NCI-H2196 (cell line): ENCODE results near the gene SYDE1.

ENCODE experiments used
- DNase-seq: peaks from one replicate; lab custom pipeline; 2025; ENCODE audit not compliant: unreplicated experiment; lab: John Stamatoyannopoulos, UW

SYDE1 gene

DNA sequence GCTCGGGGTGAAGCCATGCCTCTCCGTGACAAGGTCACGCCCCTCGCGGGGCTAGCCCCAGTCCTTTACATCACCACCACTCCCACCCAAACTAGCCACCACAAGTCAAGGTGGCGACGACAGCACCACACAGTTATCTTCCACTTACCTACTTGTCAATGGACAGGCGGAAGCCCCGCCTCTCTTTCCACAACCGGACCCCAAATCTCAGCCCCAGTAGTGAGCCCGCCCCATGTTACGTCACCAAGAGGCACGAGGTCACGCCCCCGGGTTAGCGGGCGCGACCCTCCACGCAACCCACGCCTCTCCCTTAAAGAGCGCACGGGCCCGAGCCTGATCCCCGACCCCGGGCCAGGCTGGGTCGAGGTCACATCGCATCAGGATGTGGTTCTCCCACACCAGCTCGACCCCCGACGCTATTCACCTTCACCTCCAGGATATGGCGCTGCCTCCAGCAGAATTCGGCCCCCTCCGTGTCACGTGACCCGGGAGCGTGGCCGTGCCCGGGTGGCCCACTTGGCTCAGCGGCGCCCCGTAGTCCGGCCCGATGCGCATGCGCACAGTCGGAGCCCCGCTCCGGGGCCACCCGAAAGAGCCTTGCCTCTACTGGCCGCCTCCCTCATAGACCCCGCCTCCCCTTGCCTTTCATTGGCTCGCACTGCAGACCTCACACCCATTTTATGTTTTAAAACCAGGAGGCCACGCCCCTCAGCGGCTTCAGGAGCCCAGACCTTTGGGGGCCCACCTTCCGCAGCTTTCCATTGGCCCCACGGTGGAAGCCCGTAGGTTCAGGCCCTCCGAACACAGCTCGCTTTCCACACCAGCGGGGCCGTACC is 18.2 kb downstream of the SYDE1 start:
- DNase-seq, result peak; percentile 98

DNA sequence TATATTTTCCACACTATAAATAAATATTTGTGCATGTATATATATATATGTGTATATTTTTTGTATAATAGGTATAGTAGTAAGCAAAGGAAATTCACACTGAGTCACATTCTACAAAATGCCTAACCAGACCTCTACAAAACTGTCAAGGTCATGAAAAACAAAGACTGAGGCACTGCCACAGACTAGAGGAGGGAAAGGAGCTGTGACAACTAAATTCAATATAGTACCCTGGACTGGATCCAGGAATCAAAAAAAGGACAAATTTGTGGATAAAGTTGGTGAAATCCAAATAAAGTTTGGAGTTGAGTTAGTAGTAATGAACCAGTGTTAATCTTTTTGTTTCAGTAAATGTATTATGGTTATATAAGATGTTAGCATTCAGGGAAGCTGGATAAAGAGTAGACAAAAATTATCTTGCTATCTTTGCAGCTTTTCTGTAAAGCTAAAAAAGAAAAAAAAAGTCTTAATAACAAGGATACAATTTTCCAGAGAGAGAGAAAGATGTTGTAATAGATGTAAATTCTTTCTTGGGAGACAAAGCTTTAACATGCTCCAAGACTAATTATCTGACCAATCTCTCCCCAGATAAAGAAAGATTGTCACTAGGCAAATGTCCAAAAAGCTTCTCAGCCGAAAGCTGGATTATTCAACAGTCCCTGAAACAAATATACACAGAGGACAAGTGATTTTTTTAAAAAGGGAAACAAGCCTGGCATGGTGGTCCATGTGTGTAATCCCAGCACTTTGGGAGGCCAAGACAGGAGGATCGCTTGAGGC is 19.1 kb downstream of the SYDE1 start:
- no peak for DNase-seq

DNA sequence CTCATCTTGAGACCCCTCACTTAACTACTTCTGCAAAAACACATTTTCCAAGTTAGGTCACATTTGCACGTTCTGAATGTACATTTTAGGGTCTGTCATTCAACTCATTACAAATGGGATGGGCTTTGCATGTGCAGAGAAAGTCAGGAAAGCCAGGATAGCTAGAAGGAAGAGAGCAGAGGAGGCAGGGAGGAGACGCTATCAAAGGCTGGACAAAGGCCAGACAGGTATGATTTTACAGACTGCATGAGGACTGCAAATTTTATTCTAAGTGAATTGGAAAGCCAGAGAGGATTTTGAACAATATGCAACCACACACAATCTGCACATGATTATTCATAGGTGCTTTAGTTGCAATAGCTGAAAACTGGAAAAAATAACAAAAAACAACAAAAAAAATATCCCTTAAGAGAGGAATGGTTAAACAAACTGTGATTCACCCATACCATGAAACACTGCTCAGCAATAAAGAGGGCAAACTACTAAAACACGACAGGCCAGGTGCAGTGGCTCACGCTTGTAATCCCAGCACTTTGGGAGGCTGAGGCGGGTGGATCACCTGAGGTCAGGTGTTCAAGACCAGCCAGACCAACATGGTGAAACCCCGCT is 21.1 kb downstream of the SYDE1 start:
- no peak for DNase-seq

DNA sequence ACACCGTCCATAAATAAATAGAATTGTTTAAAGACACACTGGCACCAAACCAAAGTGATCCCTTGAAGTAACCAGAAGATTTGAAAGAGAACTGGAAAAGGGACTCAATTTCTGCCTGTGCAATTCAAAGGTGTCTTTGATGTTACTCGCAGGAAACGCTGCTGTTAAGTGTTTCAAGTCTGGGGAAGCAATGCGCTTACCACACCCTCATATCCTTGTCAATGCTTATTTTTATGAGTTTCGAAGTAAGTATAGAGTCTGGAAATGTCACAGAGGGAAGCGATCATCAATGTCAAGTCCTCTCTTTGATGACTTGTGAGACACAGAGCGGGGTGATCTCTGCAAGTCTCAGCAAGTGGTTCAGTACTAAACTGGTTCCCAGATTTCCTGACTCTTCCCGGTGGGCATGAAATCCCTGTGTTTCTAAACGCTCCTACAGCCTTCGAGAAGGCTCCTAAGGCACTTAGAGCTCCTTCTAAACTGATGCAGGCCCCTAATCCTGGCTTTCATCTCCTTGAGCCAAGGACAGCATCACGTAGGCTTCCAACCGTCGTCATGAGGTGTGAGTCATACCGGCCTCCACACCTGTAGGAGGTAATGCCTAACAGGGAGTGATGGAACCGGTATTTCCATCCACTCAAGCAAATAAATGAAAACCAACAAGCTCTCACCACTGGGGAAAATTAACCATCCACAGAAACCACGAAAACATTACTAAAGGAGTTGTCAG is 22.8 kb downstream of the SYDE1 start:
- DNase-seq, result no peak

DNA sequence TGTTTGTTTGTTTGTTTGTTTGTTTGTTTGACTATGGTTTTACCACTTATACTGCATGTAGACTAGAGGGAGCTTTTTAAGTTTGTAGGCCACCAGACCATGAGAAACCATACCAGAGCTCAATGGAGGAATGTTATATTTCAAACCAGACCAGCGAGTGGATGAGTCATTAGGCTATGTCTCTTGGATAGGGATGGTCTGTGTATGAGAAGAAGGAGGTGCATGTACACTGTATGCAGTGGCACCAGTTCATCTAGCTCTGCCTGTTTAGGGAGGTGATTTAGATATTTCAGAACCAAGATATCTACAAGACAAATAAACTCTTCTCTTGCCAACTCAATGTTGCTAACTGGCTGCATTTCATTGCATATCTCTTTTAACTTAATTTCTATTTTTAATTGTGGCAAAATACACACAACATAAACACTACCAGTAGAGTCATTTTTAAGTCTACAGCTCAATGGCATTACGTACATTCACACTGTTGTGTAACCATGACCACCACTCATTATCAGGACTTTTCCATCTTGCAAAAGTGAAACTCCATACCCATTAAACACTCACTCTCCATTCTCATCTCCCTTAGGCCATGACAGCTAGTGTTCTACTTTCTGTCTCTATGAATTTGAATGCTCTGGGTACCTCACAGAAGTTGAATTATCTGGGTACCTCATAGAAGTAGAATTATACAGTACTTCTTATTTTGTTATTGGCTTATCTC is 29.2 kb downstream of the SYDE1 start:
- no peak for DNase-seq

DNA sequence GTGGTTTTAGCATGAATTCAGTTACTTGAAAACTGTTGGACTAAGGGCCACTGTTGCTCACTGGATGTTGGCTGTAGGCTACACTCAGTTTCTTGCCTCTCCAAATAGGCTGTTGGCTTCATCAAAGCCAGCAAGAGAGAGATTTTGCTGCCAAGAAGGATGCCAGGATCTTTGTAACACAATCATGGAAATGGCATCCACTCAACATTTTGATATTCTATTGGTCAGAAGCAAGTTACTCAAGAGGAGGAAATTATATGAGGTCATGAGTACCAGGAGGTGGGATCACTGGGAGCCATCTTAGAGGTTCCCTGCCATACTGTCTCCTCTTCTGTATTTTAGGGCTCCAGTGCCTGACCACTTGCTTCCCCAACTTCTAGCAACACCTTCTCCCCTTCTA is 30.6 kb downstream of the SYDE1 start:
- DNase-seq, result no peak

DNA sequence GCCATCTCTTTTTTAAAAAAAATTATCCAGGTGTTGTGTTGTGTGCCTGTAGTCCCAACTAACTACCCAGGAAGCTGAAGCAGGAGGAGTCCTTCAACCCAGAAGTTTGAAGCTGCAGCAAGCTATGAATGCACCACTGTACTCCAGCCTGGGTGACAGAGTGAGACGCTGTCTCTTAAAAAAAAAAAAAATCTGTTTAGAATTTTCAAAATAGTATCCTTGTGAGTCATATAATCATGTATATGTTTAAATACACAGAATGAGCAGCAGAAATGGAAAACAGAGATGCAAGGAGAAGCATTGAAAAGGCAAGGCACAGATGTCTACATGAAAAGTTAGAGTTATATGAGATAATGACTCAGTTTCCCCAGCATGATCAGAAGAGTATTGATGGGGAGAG is 31.2 kb downstream of the SYDE1 start:
- DNase-seq, result no peak

DNA sequence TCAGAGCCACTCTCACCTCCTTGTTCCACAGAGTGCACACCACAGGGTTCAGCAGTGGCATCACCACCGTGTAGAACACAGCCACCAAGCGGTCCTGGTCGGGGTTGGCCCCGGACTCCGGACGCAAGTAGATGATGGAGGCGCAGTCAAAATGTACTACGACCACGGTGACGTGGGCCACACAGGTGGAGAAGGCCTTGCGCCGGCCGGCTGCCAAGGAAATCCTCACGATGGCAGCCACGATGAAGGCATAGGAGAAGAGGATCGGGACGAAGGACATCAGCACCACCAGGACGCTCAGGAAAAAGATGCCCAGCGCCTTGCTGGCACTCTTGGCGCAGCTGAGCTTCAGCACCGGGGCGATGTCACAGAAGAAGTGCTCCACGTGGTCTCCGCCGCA is 33.9 kb downstream of the SYDE1 start:
- no peak for DNase-seq

DNA sequence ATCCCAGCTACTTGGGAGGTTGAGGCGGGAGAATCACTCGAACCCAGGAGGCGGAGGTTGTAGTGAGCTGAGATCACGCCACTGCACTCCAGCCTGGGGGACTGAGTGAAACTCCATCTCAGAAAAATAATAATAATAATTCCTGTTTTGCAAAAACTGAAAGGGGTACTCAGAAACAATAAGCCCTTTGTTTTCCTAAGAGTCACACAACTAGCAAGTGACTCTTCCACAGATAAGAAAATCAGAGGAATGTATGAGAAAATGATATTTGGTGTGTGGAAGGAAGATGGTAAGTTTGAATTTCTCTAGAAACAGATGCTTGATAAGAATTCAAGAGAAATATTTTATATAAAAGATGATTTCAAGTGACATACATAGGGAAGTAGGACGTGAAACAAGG is 35.1 kb downstream of the SYDE1 start:
- no peak for DNase-seq

DNA sequence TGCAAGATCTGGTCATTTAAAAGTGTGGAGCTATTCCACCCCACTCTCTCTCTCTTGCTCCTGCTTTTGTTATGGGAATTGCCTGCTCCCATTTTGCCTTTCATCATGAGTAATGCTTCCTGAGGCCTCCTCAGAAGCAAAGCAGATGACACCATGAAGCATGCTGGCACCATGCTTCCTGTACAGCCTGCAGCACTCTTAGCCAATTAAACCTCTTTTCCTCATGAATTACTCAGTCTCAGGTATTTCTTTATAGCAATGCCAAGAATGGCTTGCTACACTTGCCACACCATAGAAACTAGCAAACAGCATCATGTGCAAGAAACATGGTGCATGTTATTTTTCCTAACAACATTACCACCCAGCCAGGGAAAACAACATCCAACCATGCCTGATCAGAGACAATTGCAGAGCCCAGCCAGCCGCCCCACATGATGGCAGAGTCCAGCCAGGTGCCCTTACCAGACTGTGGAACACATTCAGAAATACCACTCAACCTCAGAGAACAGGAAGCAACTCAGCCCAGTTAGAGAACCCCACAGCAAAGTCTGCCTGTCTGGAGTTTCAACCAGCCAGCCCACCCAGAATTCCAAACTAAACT is 36.9 kb downstream of the SYDE1 start:
- DNase-seq, result no peak

DNA sequence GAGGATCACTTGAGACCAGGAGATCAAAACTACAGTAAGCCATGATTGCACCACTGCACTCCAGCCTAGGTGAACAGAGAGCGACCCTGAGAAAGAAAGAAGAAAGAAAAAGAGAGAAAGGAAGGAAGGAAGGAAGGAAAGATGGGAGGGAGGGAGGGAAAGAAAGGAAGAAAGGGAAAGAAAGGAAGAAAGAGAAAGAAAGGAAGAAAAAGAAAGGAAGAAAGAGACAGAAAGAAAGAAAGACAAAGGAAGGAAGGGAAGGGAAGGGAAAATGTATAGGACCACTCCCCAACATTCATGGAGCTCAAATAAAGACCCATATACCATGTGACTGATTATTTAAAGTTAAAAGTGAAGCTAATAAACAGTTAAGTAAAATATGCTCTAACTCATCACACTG is 39.9 kb downstream of the SYDE1 start:
- DNase-seq, result no peak

DNA sequence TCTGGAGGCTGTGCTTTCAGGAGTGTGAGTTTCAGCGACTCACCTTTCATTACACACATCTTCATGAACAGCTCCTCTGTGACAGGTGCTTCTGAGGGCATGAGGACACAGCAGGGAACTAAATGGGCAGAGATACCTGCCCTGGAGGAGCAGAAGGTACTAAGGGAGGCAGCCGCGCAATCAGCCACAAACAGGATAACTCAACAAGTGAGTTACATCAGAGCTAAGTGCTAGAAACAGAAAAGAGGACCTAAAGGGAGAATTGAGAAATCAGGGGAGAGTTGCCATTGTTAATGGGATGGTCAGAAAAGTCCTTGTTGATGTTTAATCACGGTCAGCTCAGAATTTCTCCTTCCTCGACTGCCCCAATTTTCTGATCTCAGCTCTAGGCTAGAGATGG is 42.5 kb downstream of the SYDE1 start:
- no peak for DNase-seq

DNA sequence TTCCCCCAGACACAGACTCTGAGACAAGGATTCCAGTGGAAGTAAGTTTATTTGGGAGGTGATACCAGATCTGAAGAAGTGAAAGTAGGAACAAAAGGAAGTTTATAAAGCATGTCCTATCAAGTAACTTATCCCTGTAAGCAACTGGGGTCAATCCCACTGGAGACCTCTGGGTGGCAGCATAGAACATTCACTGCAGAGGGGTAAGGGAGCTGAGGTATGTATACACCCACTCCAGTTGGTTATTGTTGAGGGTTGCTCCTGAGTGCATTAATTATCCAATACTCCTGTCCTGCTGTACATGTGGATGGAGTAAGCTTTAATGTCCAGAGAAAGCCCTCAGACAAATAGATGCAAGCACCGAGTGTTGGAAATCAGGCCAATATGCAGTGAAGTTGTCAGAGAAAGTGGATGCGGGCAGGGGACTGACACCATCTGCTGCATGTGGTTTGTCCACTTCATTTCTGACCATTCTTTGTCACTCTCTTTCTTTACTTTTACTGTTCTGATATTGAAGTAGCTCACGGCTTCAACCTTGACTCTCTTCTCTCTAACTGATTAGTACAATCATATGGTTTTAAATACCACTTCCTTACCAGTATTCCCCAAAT is 46.9 kb downstream of the SYDE1 start:
- peak; percentile 32 for DNase-seq

DNA sequence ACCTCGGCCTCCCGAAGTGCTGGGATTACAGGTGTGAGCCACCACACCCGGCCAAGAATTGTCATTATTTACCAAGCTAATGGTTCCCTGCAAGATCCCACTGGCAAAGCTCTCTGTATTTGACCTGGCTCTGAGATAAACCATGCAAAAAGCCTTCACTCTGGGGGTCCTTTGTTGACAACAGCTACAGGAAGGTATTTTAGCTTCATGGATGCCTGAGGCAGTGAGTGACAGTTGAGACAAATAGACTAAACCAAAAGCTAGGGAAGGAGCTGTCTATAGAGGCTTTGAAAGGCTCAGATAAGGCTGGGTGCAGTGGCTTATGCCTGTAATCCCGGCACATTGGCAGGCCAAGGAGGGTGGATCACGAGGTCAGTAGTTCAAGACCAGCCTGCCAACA is 48.1 kb downstream of the SYDE1 start:
- no peak for DNase-seq

DNA sequence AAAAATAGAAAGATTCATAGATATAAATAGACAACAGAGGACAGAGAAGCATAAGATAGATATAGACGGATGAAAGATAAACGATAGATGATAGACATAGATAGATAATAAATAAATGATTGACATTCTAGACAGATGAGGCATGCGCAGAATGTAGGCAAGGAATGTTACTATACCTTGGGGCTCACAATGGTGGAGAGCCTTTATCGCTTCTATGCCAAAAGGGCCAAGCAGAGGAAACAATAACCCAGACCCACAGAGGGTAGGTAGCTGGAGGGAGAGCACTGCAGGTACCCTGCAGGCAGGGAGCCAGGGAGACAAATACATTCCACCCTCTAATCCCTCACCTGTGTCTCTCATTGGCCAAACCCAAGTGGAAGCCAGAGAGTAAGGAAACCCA is 49.2 kb downstream of the SYDE1 start:
- no peak for DNase-seq

DNA sequence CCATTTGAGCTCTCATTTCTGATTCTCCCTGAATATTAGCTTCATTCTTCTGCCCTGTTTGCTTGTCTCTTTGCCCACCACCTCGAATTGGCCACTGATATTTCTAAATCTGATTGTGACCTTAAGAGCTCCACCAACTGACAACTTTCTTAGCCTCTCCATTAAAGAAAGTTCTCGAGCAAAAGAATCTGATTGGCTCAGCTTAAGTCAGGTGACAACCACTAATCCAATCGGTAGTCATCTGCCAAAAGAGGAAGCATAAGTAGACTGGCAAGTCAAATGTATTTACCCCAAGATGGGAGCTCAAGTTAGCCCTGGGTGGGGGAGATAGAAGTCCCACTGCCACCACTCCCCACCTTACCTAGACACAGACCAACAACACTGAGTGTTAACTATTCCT is 52.0 kb downstream of the SYDE1 start:
- DNase-seq, result no peak

DNA sequence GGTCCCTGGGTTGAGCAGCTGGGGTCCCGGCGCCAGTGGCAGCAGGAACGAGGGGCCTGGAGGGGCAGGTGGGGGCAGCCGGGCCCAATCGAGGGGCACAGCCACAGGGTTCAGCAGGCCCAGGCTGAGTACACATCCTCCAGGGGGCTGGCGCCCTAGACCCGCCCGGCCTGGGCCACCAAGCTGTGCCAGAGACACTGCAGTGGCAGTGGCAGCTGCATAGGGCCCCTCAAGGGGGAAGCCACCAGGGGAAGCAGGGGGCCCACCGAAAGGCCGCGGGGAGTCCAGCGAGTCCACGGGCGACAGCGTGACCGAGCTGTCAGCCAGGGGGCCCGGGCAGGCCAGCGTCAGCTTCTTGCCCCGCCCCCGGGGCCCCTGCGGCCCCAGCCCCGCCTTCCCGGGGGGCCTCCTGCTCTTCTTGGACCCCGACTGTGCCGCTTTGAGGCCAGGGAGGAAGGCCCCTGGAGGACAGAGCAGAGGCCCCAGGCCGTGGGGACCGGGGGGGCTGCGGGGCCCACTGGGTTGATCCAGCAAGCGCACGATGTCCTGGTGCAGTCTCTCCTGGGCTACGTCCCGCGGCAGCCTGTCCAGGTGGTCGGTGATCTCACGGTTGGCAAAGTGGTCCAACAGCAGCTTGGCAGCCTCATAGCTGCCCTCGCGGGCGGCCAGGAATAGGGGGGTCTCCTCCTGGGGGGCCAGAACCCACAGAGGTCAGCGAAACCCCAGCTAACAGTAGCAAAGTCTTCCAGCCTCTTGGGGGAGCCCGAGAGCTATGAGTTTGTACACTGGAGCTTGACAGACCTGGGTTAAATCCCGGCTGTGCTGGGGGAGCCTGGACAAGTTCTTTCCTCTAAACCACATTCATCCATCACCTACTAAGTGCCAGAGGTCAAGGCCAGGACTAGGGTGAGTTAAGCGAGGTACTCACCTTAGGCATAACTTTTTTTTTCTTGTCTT is 54.1 kb downstream of the SYDE1 start:
- DNase-seq, result peak; percentile 39
